Progenitor cell of endocrine pancreas (in vitro differentiated cells): ENCODE results near the gene GXYLT2. TPM values are rescaled to one million over a fixed set of nuclear protein-coding genes. Genes with fewer than 3 reads are reported as not detected.

ENCODE experiments used
- DNase-seq: peaks from one replicate; pipeline ENCODE4 v3.0.0; 2021; ENCODE audit warnings: low spot score; ENCODE audit not compliant: unreplicated experiment
- H3K27ac Mint-ChIP-seq: 2 replicates; pipeline ENCODE4 v1.8.0; 2021; ENCODE audit warnings: mild to moderate bottlenecking, moderate library complexity, mixed read lengths
- H3K27me3 Mint-ChIP-seq: 2 replicates; pipeline ENCODE4 v1.8.0; 2021; ENCODE audit warnings: mixed read lengths
- H3K36me3 Mint-ChIP-seq: 2 replicates; pipeline ENCODE4 v1.8.0; 2022; ENCODE audit warnings: mixed read lengths; ENCODE audit not compliant: insufficient read depth
- H3K4me1 Mint-ChIP-seq: 2 replicates; pipeline ENCODE4 v1.8.0; 2021; ENCODE audit warnings: low read depth, mixed read lengths
- H3K4me3 Mint-ChIP-seq: 2 replicates; pipeline ENCODE4 v1.8.0; 2021; ENCODE audit warnings: low read depth, mild to moderate bottlenecking, moderate library complexity, mixed read lengths
- H3K9me3 Mint-ChIP-seq: 2 replicates; pipeline ENCODE4 v1.8.0; 2021; ENCODE audit warnings: low read depth, mixed read lengths
- total RNA-seq: library from RNA; stranded (reverse); gene quantifications from 2 replicates; pipeline ENCODE4 v1.2.1, GENCODE V29; 2021
- TF ChIP-seq, protein P1 (sequence below): fragments of 200-600 bp; sonication (generic); IDR thresholded peaks from one replicate; pipeline ENCODE4 v1.5.0; 2021; ENCODE audit warnings: antibody characterized with exemption, mild to moderate bottlenecking; ENCODE audit not compliant: unreplicated experiment

The GXYLT2 gene
- total RNA-seq, 1 donor from 2014 or later: 6.0 TPM

DNA sequence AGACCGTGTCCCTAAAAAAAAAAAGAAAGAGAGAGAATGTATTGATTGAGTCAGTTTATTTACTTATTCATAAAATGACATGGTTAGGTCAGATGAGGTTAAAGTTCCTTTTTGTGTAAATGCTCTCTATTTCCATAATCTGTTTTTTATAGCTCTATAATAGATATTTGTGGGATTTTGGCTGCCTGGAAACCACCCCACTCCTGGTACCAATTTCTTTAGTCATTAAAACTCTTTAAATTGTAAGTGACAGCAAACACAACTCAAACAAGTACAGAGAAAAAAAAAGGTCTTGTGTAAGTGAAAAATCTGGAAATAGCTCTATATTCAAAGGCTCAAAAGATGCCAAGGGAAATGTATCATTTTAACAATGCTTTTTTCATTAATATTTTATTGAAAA is 97.7 kb downstream of the GXYLT2 start:
- peaks cover 3% of the 10 kb centered on the region for H3K9me3 Mint-ChIP-seq
- no peaks in the 10 kb centered on the region for H3K27me3 Mint-ChIP-seq

GRCh38 chr3:72990701-72991395 is 103.0 kb downstream of the GXYLT2 start:
- Mint-ChIP-seq H3K4me3 (no peak overlapping the region), H3K36me3 (peaks cover 3% of the 10 kb centered on the region), H3K4me1 (peaks cover 1% of the 10 kb centered on the region), H3K9me3 (peaks cover 3% of the 10 kb centered on the region), H3K27ac (no peak overlapping the region), H3K27me3 (no peaks in the 10 kb centered on the region)
- no peak for DNase-seq
- TF ChIP-seq, protein P1, sequence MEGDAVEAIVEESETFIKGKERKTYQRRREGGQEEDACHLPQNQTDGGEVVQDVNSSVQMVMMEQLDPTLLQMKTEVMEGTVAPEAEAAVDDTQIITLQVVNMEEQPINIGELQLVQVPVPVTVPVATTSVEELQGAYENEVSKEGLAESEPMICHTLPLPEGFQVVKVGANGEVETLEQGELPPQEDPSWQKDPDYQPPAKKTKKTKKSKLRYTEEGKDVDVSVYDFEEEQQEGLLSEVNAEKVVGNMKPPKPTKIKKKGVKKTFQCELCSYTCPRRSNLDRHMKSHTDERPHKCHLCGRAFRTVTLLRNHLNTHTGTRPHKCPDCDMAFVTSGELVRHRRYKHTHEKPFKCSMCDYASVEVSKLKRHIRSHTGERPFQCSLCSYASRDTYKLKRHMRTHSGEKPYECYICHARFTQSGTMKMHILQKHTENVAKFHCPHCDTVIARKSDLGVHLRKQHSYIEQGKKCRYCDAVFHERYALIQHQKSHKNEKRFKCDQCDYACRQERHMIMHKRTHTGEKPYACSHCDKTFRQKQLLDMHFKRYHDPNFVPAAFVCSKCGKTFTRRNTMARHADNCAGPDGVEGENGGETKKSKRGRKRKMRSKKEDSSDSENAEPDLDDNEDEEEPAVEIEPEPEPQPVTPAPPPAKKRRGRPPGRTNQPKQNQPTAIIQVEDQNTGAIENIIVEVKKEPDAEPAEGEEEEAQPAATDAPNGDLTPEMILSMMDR: no peak

More for the DNA sequence above, 97.7 kb downstream of the GXYLT2 start:
- Mint-ChIP-seq H3K4me3 (no peak overlapping the region), H3K4me1 (no peaks in the 10 kb centered on the region), H3K27ac (no peak overlapping the region), H3K36me3 (peaks cover 3% of the 10 kb centered on the region)
- no peak for DNase-seq
- TF ChIP-seq, protein P1: no peak

DNA sequence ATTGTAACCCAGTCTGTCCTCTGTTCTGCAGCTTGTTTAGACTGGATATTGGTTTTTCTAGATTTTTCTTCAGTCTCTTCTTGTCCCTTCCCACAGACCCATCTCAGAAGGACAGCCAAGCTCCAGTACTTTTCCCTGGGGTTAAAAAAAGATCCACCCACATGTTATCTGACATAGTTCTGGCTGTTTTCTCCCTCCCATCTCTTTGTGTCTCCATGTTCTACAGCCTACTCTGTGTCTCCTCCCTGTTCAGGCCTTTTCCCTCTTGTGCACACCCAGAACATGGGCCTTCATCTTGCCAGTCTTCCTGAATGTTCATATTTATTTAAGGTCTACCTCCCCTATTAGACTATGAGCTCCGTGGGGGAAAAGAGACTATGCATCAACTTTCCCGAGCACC is 103.7 kb downstream of the GXYLT2 start:
- Mint-ChIP-seq H3K27ac (no peak overlapping the region), H3K36me3 (no peaks in the 10 kb centered on the region), H3K4me3 (no peak overlapping the region), H3K27me3 (no peaks in the 10 kb centered on the region), H3K9me3 (no peaks in the 10 kb centered on the region), H3K4me1 (peaks cover 1% of the 10 kb centered on the region)
- TF ChIP-seq, protein P1: no peak
- DNase-seq: no peak

- no peaks in the 10 kb centered on the region for H3K9me3 Mint-ChIP-seq
- H3K36me3 Mint-ChIP-seq: peaks cover 1% of the 10 kb centered on the region
- peaks cover 5% of the 10 kb centered on the region for H3K4me1 Mint-ChIP-seq
- H3K27me3 Mint-ChIP-seq: no peaks in the 10 kb centered on the region
- H3K27ac Mint-ChIP-seq: no peak overlapping the region
- no peak overlapping the region for H3K4me3 Mint-ChIP-seq
- TF ChIP-seq, protein P1: no peak
- DNase-seq: no peak
Observed at GRCh38 chr3:72993391-72993790, 105.5 kb downstream of the GXYLT2 start.

GRCh38 chr3:72995337-72995736 is 107.5 kb downstream of the GXYLT2 start:
- Mint-ChIP-seq H3K4me3 (peak overlapping the region; percentile 62), H3K4me1 (peaks cover 22% of the 10 kb centered on the region), H3K9me3 (no peaks in the 10 kb centered on the region), H3K27ac (peak overlapping the region; percentile 52), H3K36me3 (peaks cover 8% of the 10 kb centered on the region), H3K27me3 (no peaks in the 10 kb centered on the region)
- TF ChIP-seq, protein P1: no peak
- no peak for DNase-seq
